IPS-18c (cell line): ENCODE measurements around the gene SYNGR1.

Experiments used
- H3K4me3 ChIP-seq: 2 replicates; pipeline ENCODE4 v1.7.0; 2013; ENCODE audit warnings: low read depth, mild to moderate bottlenecking, low read length, moderate library complexity; ENCODE audit not compliant: insufficient read depth
- H3K9me3 ChIP-seq: one replicate; pipeline ENCODE4 v1.6.1; 2013; ENCODE audit warnings: mild to moderate bottlenecking, low read length, moderate library complexity; ENCODE audit not compliant: control insufficient read depth, insufficient read depth

The SYNGR1 gene

DNA sequence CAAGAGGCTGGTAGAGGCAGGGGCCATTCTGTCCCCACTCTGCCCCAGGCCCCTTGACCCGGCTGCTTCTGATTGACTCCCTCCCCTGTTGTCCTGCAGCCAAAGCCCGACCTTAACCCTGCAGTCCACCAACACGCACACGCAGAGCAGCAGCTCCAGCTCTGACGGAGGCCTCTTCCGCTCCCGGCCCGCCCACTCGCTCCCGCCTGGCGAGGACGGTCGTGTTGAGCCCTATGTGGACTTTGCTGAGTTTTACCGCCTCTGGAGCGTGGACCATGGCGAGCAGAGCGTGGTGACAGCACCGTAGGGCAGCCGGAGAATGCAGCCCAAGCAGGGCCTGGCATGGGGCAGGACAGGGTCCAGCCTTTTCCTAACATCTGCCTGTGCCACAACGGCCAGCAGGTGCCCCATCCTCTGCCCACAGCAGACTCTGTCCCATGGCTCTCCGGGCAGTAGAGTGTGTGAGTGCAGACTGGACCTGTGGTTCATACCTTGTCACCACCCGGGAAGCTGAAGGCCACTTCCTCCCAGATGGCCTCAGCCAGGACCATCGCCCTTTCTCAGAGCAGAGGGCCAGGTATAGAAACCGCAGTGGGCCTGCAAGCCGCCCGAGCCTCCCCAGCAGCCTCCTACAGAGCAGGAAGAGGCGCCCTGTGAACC lies 80.3 kb downstream of the SYNGR1 start:
- no peaks in the 10 kb centered on the region for H3K9me3 ChIP-seq
- H3K4me3 ChIP-seq: no peak overlapping the region

DNA sequence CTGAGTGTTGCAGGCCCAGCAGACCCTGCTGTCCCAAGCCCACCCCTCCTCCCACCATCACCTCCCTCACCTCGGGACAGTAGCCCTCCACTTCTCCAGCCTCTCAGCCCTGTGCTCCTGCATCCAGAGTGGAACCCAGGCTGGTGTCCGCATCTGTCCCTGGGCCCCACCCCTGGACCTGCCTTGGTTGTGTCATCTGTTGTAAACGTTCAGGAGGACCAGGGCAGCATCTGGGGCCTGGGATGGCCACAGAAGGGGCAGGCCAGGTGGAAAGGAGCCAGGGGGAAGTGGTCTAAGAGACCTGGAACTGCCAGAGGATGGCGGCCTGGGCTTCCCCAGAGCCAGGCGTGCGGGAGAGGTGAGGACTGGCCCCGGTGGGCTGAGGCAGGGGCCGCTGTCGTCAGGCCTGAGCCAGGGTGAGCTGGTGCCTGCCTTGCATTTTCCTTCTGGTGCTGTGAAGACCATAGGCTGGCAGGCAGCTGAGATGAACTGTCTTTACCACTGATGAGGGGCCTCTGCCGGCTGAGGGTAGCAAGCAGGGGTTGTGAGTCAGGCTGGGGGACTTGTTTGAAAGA lies 80.9 kb downstream of the SYNGR1 start:
- no peaks in the 10 kb centered on the region for H3K9me3 ChIP-seq
- H3K4me3 ChIP-seq: no peak overlapping the region

GRCh38 chr22:39431216-39431801 lies 81.5 kb downstream of the SYNGR1 start:
- no peak overlapping the region for H3K4me3 ChIP-seq
- H3K9me3 ChIP-seq: no peaks in the 10 kb centered on the region

DNA sequence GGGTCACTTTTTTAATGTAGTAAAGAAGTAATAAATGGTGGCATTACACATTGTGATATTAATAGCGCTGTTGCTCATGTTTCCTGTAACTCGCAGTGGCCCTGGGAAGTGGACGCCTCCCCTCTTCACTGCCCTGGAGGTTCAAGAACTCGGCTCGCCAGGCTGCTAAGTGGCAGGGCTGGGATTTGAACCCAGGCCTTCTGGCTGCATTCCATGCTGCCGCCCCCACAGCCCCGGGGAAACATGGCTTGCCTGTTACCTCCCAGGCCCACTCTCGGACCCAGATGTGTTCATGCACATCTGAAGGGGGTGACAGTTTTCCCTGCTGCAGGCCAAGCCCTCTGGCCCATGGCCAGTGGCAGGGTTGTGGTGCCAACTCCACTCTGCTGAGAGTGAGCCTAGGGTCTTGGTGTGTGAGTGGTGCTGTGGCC lies 82.0 kb downstream of the SYNGR1 start:
- Histone ChIP-seq H3K4me3 (no peak overlapping the region), H3K9me3 (no peaks in the 10 kb centered on the region)

DNA sequence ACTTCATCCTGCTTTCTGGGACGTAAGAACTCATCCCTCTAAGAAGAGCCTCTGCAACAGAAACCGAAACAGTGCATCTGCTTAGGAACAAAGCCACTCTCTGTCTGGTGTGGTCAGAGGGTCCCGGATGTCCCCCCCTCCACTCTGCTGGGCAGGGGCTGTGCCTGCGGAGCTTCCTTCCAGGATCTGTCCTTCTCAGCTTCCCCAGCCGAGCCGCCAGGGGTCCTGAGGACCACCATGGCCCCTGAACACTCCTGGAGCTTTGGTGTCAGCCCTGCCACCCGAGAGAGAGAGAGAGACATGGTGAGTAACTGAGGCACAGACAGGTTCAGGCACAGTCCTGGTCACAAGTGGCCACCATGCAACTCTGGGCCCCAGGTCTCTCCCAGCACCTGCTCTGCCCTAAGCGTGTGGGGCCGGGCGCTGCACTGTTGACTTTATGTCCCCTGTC lies 82.6 kb downstream of the SYNGR1 start:
- Histone ChIP-seq H3K4me3 (no peak overlapping the region), H3K9me3 (no peaks in the 10 kb centered on the region)

DNA sequence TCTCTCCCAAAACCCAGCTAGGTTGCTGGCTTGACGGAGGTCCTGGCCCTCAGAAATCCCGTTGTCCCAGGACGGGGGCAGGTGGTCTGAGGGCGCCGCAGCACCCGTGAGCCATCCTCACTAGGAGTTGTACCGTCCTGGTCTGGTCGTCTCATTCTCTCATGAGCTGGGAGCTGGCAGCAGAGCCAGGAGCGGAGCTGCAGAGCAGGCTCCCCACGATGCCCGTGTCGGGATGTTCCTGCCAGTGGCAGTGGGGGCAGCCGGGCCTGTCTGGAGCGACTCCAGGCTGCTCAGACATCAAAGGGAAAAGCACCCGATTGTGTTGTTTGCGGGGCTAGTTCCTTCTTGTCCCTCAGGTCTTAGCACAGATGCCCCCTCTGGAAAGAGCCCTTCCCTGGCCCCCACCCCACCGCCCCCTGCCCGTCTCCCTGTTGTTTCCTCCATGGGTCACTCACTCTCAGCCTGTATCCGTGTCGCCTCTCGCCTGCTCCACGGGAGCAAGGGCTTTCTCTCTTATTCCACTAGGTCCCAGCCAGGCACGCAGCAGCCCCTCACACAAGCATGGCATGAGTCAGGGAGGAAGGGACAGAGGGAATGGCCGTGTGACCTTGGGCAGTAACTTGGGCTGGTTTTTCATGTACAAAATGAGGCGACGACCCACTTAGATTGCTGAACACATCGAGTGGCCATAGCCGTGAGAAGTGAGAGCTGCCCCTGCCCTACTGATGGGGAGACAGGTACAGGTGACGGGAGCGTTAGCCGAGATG lies 83.9 kb downstream of the SYNGR1 start:
- no peaks in the 10 kb centered on the region for H3K9me3 ChIP-seq
- H3K4me3 ChIP-seq: no peak overlapping the region

DNA sequence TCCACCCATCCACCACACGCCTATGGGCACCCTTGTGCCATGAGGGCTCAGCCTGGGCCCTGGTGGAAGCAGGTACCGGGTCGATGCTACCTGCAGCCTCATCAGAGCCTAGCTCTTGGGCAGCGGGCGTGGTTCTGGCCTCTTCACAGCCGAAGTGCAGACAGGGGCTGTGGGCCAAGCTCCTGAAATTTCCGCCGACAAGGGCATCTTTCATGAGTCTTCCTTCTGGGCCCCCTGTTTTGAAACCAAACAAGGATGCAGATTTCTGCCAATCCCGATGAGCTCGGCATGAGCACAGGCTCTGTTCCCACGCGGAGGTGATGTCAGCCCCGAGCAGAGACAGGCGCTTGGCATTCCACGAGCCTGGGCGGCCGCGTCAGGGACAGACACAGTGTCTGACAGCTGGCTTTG lies 84.5 kb downstream of the SYNGR1 start:
- H3K4me3 ChIP-seq: no peak overlapping the region
- H3K9me3 ChIP-seq: no peaks in the 10 kb centered on the region

DNA sequence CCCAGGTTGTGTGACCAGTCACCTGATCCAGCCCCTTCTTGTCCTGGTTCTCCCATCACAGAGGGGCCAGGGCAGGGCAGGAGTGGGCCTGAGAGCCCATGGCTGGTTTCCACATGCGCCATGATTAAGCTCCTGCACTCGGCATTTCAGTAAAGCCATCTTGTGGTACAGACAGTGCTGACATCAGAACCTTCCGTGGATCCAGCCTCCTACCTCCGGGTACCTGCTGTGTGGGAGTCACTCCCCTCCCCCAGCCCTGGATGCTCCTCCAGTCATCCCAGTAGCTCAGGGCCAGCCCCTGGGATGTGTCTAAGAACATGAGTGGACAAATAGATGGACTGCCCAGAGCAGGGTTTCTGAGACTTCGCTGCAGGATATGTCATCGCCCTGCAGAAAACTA lies 84.9 kb downstream of the SYNGR1 start:
- Histone ChIP-seq H3K4me3 (no peak overlapping the region), H3K9me3 (no peaks in the 10 kb centered on the region)
